Posterior cingulate gyrus (tissue), 11 donors: ENCODE measurements around the gene JAM2.

Experiments used
- DNase-seq, 10 donors: peaks; one replicate each; pipeline versions ENCODE4 v3.0.0 to v3.0.0-alpha.2; 2020 to 2021; ENCODE audit warnings: mixed read lengths in 3 of 10
- intact Hi-C: fragments of 100-400 bp; cut with DNase I; formaldehyde crosslinking; loops from one replicate; pipeline ENCODE4 v1.15.1; 2023

Gene JAM2

GRCh38 chr21:25759573-25759972 lies 120.5 kb downstream of the JAM2 start:
- no peak for DNase-seq
- intact Hi-C loops: no loop called here

- no peak for DNase-seq
- intact Hi-C loops: no loop called here
Measured at GRCh38 chr21:25760061-25760460, 121.0 kb downstream of the JAM2 start.

GRCh38 chr21:25760677-25761076 lies 121.6 kb downstream of the JAM2 start:
- intact Hi-C loops: no loop called here
- no peak for DNase-seq

GRCh38 chr21:25764065-25764464 lies 125.0 kb downstream of the JAM2 start:
- no peak for DNase-seq
- intact Hi-C loops: no loop called here
